TTC549 (cell line): ENCODE measurements around the gene NYNRIN.

Source experiments
- FAIRE-seq: peaks from 2 replicates; lab custom pipeline; 2012; peaks lifted over from hg19 to GRCh38; lab: Jason Lieb, UNC

Gene NYNRIN

GRCh38 chr14:24415421-24416253 lies 16.8 kb downstream of the NYNRIN start:
- no peak for FAIRE-seq

- no peak for FAIRE-seq
Observed at GRCh38 chr14:24416254-24416931, 17.6 kb downstream of the NYNRIN start.

DNA sequence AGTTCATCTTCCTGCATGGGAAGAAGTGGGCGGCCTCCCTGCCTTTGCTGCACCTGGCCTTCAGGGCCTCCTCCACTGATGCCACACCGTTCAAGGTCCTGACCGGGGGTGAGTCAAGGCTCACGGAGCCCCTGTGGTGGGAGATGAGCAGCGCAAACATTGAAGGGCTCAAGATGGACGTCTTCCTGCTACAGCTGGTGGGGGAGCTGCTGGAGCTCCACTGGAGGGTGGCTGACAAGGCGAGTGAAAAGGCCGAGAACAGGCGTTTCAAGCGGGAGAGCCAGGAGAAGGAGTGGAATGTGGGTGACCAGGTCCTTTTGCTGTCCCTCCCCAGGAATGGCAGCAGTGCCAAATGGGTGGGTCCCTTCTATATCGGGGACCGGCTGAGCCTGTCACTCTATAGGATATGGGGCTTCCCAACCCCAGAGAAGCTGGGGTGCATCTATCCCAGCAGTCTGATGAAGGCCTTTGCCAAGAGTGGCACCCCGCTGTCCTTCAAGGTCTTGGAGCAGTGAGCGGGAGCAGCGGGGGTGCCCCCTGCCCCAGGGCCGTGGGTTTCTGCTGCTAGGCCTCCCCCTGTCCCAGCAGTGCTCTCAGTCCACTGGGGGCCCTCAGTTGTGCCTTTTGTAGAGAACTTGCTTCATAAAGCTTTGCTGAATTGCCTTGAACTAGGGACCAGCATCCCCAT lies 18.3 kb downstream of the NYNRIN start:
- FAIRE-seq = no peak

DNA sequence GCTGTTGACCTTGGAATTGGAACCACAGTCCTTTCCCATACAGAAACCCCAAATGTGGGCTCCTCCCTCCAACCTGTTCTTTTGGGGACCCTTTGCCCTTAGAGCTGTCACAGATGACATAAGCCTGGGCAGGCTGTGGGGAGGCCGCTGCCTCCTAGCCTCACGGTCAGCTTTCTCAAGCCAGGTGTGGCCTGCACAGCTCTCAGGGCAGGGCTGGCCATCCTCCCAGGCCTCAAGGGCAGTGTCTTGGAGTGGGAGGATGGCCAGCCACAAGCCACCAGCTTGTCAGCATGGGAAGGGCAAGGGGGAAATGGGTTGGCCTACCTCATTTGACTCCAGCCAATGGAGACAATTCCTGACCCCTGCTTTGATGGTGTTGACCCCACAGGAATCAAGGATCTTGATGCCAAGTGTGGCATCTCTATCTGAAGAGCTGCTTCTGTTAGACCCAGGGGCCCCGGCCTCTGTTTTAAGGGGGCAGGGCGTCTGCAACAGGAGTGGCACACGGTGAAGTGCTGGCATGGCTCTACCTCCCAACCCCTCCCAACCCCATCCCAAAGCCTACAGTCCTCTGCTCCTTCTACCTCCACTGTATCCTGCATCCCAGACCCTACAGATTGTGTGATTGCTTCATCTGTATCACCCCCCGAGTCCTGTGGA lies 19.2 kb downstream of the NYNRIN start:
- no peak for FAIRE-seq

DNA sequence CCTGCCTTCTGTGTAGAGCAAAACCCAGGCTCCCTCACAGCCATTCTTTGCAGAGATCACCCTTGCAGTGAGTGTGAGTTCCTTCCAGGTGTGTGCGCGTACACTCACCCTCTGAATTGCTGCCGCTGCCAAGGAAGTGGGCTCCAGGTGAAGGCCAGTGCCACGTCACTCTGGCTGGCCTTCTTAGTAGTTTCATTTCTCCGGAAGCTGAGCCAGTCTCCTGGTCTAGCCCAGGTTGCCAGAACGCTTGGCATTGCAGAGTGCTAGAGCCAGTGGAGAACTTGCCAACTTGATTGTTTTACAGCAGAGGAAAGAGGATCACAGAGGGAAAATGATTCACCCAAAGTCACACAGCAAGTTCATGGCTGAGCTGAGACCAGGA lies 19.7 kb downstream of the NYNRIN start:
- FAIRE-seq = no peak

GRCh38 chr14:24422261-24422660 lies 23.5 kb downstream of the NYNRIN start:
- no peak for FAIRE-seq

DNA sequence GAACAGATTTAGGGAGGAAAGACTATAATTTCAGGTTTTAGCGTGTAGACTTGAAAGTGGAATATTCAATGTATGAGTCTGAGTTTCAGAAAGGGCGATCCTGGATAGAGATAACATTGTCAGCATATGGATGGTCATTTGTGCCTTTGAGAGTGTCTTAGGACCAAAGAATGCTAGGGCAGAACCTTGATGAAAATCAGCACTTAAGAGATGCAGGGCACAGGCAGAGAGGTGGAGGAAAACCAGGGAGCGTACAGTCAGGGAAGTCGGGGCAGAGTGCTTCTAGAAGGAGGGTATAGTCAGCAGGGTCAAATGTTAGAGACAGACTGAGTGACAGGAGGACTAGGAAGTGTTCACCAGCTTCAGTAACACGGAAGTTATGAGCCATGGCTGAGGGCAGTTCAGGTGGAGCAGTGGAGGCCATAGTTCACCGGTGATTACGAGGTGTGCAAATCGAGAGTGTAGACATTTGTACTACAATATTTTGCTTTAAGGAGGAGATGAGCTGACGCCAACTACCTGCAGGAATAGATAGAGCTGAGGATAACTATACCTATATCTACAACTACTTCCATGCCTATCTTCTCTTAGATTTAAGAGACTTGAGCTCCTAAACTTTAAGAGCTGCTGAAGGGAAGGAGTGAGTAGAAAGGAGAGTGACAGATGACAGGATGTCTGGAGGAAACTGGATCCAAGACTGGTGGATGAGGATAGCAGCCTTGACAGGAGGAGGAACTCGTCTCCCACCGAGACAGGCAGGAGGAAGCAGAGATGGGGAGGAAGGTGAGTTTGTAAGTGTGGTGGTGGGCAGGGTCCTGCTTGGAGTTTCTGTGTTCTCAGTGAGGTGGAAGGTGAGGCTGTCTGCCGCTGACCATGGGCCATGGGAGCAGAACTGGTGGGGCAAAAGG lies 24.1 kb downstream of the NYNRIN start:
- no peak for FAIRE-seq

DNA sequence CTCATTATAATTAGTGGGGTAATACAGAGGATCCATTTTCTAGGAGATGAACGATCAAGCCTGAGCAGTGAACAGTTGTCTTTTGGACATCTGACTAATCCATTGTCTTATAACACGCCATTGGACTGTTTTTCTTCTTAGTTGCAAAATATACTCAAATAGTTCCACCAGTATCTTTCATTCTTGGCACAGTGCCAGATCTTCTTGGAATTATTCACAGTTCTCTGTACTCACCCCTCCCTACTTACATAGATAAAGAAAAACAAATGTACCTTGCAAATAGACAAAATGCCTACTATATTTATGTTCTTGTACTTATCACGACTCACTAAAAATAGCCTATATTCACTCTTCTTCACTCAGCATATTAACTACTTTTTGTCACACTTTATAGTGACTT lies 26.9 kb downstream of the NYNRIN start:
- no peak for FAIRE-seq

DNA sequence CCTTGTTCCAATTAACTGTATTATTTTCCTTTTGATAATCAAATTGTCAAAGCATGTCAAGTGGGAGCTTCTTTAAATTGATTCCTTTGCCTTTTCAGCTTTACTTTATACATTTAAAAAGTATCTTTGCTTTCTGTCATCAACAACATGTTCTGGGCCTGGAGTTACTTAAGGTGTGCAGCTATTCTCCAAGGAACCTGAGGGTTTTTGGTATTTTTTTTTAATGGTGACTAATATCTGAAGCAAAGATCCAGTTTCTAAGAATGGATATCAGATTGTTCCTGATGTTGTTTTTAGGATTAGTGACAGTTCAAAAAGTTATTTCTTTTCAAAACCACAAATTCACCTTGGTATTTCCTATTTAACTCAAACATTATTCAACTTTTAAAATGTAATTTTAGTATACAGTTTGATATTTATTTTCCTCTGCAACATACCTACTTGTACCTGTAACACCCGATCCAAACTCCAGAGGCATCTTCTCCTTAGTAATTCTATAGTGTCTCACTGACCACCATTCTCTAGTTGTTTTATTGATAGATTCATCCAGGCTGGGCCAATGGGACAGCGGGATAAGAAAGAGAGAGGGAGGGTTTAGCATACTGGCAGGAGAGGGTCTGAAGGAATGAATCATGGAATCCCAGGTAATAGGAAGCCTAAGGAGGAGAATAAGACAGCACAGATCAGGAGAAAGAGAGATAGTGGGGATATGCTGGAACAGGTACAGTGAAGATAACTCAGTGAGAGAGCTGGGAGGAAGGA lies 27.5 kb downstream of the NYNRIN start:
- FAIRE-seq = no peak

- no peak for FAIRE-seq
Observed at GRCh38 chr14:24426912-24427536, 28.2 kb downstream of the NYNRIN start.

GRCh38 chr14:24427537-24428508 lies 29.0 kb downstream of the NYNRIN start:
- no peak for FAIRE-seq

GRCh38 chr14:24428628-24429394 lies 30.0 kb downstream of the NYNRIN start:
- FAIRE-seq = no peak

GRCh38 chr14:24429395-24430142 lies 30.8 kb downstream of the NYNRIN start, which contains the start of the genes CBLN3 and KHNYN:
Gene CBLN3, minus strand, starts transcription at chr14:24429668. Its CDS starts 614 bp downstream, at chr14:24429054.
Gene KHNYN, plus strand, starts transcription at chr14:24429954. Its CDS starts 777 bp downstream, at chr14:24430731.
- no peak for FAIRE-seq

DNA sequence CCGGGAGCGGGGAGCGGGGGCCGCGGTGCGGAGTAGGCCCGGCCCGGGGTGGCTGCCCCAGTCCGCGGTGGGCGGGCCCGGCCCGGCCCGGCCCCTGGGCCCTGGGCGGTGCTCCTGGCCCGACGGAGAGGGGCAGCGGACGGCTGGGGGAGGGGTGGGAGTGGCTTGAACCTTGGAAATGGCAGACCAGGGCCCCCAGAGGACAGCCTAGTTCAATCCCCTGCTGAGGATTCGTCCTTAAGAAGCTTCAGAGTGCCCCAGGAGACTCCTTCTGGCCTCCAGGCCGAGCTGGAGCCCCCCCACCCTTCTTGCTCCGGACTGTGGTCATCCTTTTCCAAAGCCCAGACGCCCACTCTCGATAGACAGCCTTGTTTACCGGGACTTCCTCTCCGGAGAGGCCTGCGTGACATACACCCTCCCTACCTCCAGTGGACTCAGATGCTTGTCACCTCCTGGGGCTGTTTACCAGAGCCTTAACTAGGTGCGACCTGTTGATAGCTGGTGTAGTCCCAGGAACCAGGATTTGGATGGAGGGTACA lies 31.4 kb downstream of the NYNRIN start:
- no peak for FAIRE-seq

- FAIRE-seq = no peak
Observed at GRCh38 chr14:24430682-24431568, 32.1 kb downstream of the NYNRIN start.
